Bronchial epithelial cell (primary cell): ENCODE data around the gene GSG1L2. TPM values are rescaled to one million over a fixed set of nuclear protein-coding genes. Genes with fewer than 3 reads are reported as not detected.

Experiments used
- DNase-seq: peaks from one replicate; pipeline ENCODE4 v3.0.0-alpha.2; 2010; ENCODE audit warnings: low read depth
- FAIRE-seq: peaks from 2 replicates; lab custom pipeline; 2011; peaks lifted over from hg19 to GRCh38; lab: Jason Lieb, UNC
- H3K27me3 ChIP-seq: 2 replicates; pipeline ENCODE4 v1.5.1; 2011; ENCODE audit warnings: low read length; ENCODE audit not compliant: control insufficient read depth, insufficient read depth
- H3K36me3 ChIP-seq: 2 replicates; pipeline ENCODE4 v1.5.1; 2011; ENCODE audit warnings: low read length; ENCODE audit not compliant: control insufficient read depth, insufficient read depth
- H3K4me3 ChIP-seq: 2 replicates; pipeline ENCODE4 v1.5.1; 2011; ENCODE audit warnings: mild to moderate bottlenecking, low read depth, low read length, control low read depth
- total RNA-seq: library from RNA; depleted of rRNA; stranded (reverse); fragments of >200 nt; gene quantifications from 2 replicates; pipeline ENCODE4 v1.2.1, GENCODE V29; 2014
- TF ChIP-seq, protein P1 (sequence below): IDR thresholded peaks from 2 replicates; pipeline ENCODE4 v1.5.1; 2011; ENCODE audit warnings: mild to moderate bottlenecking, moderate library complexity, low read length, control low read depth, inconsistent platforms; ENCODE audit not compliant: insufficient read depth, severe bottlenecking

The GSG1L2 gene
- not detected in 2 replicates for total RNA-seq

DNA sequence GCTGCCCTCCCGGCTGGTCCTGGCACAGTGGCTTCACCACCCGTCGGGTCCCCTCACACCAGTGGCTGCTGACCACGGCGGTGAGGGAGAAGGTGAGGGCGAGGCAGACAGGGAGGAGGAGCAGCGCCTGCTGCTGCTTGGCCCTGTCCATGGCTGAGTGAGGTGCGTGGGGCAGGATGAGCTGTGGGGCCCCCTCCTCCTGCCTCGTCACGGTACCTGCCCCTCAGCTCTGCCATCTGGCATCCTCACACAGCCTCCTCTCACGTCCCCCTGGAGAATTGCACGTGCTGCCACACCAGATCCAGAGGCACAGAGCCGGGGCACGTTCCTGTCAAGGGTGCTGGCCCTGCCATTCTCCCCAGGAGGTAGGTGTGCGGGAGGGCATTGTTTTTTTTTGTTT is at the start of gene GSG1L2:
TSS of gene GSG1L2 (minus strand) at position 159 of the 400 bp plus-strand sequence. CDS start at position 151, 8 bp downstream.
- H3K27me3 ChIP-seq, result no peaks in the 10 kb centered on the region
- H3K36me3 ChIP-seq, result no peaks in the 10 kb centered on the region
- TF ChIP-seq, protein P1, sequence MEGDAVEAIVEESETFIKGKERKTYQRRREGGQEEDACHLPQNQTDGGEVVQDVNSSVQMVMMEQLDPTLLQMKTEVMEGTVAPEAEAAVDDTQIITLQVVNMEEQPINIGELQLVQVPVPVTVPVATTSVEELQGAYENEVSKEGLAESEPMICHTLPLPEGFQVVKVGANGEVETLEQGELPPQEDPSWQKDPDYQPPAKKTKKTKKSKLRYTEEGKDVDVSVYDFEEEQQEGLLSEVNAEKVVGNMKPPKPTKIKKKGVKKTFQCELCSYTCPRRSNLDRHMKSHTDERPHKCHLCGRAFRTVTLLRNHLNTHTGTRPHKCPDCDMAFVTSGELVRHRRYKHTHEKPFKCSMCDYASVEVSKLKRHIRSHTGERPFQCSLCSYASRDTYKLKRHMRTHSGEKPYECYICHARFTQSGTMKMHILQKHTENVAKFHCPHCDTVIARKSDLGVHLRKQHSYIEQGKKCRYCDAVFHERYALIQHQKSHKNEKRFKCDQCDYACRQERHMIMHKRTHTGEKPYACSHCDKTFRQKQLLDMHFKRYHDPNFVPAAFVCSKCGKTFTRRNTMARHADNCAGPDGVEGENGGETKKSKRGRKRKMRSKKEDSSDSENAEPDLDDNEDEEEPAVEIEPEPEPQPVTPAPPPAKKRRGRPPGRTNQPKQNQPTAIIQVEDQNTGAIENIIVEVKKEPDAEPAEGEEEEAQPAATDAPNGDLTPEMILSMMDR, result no peak
- FAIRE-seq (no peak), DNase-seq (no peak)
- no peak within 1 kb of the TSS for H3K4me3 ChIP-seq

DNA sequence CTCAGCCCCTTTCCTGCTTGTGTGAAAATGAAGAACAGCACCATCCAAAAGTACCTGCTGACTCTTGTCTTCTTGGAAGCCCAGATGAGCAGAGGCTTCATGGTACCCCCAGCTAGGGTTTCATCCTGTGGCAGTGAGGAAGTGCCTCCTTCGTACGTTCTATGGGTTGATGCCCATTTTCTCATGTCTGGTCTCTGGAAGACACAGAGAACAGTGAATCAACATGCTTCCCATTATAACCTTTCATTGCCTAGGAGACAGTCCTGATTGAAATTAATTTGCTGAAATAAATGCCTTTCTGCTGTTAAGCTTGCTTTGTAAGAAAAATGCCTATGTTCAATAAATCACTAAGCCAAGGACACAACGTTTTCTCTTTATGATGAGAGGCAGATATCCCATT is 46.7 kb upstream of the GSG1L2 start:
- Histone ChIP-seq H3K4me3 (no peak overlapping the region), H3K36me3 (no peaks in the 10 kb centered on the region), H3K27me3 (no peaks in the 10 kb centered on the region)
- DNase-seq (no peak), FAIRE-seq (no peak)
- TF ChIP-seq, protein P1, result no peak

DNA sequence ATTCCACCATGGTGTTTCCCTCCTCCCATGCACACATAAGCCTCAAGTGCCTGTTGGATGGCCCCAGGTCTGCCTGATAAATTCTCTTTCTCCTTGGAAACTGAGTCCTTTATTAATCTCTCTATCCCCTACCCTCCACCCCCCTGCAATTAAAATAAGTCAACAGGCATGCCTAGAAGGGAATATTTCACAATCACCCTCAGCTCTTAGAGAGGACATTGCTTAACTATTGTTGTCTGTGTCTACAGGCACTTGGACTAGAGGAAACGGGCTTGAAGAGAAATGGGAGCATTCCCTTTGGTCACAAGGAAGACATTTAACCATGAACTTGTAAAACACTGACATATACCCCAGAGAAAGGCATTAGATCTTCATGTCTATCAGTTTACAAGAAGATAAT is 43.7 kb upstream of the GSG1L2 start:
- no peak for FAIRE-seq
- TF ChIP-seq, protein P1, result no peak
- Histone ChIP-seq H3K4me3 (no peak overlapping the region), H3K27me3 (no peaks in the 10 kb centered on the region), H3K36me3 (no peaks in the 10 kb centered on the region)
- DNase-seq, result no peak

- TF ChIP-seq, protein P1, result no peak
- FAIRE-seq (no peak), DNase-seq (no peak)
- Histone ChIP-seq H3K27me3 (no peaks in the 10 kb centered on the region), H3K4me3 (no peak overlapping the region), H3K36me3 (no peaks in the 10 kb centered on the region)
Observed at GRCh38 chr17:9862949-9863348, 41.1 kb upstream of the GSG1L2 start.

DNA sequence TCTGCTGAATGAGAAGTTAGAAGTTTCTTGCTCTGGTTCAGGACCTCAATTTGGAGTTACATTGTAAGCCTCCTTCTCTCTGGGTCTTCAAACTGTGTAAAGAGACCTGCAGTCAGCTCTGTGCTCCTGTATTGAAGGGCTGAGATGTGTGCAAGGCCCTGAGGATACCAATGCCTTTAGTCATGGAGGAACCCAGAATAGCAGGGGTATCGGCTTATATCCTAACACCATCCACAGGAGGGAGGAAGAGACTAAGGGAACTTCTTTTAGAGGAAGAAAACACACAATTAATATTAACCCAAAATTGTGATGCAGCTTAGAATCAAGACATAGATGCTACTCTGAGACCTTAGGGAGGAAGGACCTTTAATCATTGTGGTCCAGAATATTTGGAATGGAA is 40.3 kb upstream of the GSG1L2 start:
- FAIRE-seq, result no peak
- TF ChIP-seq, protein P1, result no peak
- Histone ChIP-seq H3K36me3 (no peaks in the 10 kb centered on the region), H3K27me3 (no peaks in the 10 kb centered on the region), H3K4me3 (no peak overlapping the region)
- no peak for DNase-seq

DNA sequence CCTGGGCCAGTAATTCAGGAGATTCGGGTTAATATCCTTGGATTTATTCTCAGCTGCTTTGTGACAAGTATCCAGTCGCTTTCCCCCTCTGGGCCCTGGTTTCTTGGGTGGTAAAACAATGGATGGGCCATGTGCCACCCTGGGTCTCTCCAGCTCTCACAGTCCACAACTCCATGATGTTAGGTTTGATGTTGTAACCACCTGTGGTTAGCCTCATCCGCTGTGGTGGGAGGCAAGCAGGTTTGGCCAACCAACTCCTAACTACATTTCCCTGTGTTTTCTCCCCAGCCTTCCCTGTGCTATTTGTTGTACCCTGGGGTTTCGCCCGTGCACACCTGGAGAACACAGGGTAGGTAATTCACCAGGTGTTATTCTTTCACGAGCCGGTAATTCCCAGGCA is 39.0 kb upstream of the GSG1L2 start:
- FAIRE-seq (no peak), DNase-seq (no peak)
- Histone ChIP-seq H3K36me3 (no peaks in the 10 kb centered on the region), H3K4me3 (no peak overlapping the region), H3K27me3 (no peaks in the 10 kb centered on the region)
- TF ChIP-seq, protein P1, result no peak
